HL-60 (cell line): ENCODE data around the gene ZCCHC3.

ENCODE experiments used
- DNase-seq, 2 experiments: peaks; one replicate each; pipeline ENCODE4 v3.0.0-alpha.2; 2010 to 2020; ENCODE audit warnings: low read depth in 1 of 2, low spot score in 1 of 2
- H3K27ac ChIP-seq: fragments of 250-450 bp; sonication (Bioruptor Pico); replicated peaks from 2 replicates; pipeline ENCODE4 v1.5.1; 2020; ENCODE audit warnings: mild to moderate bottlenecking, moderate library complexity
- H3K27me3 ChIP-seq: fragments of 250-450 bp; sonication (Bioruptor Pico); 2 replicates; pipeline ENCODE4 v1.5.1; 2021; ENCODE audit warnings: mild to moderate bottlenecking, moderate library complexity; ENCODE audit not compliant: insufficient read depth, poor library complexity, severe bottlenecking
- H3K4me3 ChIP-seq: replicated peaks from 2 replicates; pipeline ENCODE4 v1.5.1; 2011; ENCODE audit warnings: mild to moderate bottlenecking, control low read depth, low read length; ENCODE audit not compliant: insufficient read depth
- GABPA ChIP-seq: IDR thresholded peaks from 2 replicates; pipeline ENCODE4 v1.6.1; 2012; ENCODE audit warnings: low read depth
- POLR2AphosphoS5 ChIP-seq: IDR thresholded peaks from 2 replicates; pipeline ENCODE4 v1.6.1; 2012; ENCODE audit warnings: low read depth
- SPI1 ChIP-seq: IDR thresholded peaks from 2 replicates; pipeline ENCODE4 v1.6.1; 2012; ENCODE audit warnings: low read depth, mild to moderate bottlenecking, borderline replicate concordance
- TF ChIP-seq, protein P1 (sequence below): IDR thresholded peaks from 2 replicates; pipeline ENCODE4 v1.6.1; 2012; ENCODE audit warnings: low read depth; ENCODE audit not compliant: insufficient replicate concordance
- TF ChIP-seq, protein P2 (sequence below): IDR thresholded peaks from one replicate; pipeline ENCODE4 v1.5.1; 2011; ENCODE audit warnings: low read length, control low read depth, inconsistent platforms; ENCODE audit not compliant: insufficient read depth

The ZCCHC3 gene

DNA sequence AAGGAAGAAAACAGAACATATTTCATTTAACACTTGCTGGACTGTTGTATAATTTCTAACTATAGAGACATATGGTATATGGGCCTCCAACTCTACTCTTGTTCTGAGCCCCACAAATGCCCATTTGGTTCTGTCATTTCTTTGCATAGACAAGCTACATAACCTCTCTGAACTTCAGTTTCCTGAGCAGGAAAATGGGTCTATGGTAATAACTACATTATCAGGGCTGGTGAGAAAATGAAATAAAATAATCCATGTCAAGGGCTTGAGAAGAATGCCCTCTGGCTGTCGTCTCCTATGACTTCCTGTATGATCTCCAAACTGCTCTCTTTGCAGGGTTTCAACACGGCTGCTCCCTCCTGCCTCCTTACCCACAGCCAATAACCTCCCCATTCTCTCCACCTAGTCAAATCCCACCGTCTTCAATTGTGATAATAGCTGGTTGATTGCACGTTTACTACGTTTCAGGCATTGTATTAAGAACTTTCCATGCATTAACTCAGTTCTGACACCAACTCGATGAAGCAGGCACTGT lies 12.0 kb downstream of the ZCCHC3 start:
- H3K27me3 ChIP-seq, result no peaks in the 10 kb centered on the region
- no peak overlapping the region for H3K27ac ChIP-seq
- no peak for DNase-seq
- TF ChIP-seq GABPA, result no peak
- TF ChIP-seq POLR2AphosphoS5, result no peak
- TF ChIP-seq, protein P1, sequence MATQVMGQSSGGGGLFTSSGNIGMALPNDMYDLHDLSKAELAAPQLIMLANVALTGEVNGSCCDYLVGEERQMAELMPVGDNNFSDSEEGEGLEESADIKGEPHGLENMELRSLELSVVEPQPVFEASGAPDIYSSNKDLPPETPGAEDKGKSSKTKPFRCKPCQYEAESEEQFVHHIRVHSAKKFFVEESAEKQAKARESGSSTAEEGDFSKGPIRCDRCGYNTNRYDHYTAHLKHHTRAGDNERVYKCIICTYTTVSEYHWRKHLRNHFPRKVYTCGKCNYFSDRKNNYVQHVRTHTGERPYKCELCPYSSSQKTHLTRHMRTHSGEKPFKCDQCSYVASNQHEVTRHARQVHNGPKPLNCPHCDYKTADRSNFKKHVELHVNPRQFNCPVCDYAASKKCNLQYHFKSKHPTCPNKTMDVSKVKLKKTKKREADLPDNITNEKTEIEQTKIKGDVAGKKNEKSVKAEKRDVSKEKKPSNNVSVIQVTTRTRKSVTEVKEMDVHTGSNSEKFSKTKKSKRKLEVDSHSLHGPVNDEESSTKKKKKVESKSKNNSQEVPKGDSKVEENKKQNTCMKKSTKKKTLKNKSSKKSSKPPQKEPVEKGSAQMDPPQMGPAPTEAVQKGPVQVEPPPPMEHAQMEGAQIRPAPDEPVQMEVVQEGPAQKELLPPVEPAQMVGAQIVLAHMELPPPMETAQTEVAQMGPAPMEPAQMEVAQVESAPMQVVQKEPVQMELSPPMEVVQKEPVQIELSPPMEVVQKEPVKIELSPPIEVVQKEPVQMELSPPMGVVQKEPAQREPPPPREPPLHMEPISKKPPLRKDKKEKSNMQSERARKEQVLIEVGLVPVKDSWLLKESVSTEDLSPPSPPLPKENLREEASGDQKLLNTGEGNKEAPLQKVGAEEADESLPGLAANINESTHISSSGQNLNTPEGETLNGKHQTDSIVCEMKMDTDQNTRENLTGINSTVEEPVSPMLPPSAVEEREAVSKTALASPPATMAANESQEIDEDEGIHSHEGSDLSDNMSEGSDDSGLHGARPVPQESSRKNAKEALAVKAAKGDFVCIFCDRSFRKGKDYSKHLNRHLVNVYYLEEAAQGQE, result no peak
- H3K4me3 ChIP-seq, result no peak overlapping the region

DNA sequence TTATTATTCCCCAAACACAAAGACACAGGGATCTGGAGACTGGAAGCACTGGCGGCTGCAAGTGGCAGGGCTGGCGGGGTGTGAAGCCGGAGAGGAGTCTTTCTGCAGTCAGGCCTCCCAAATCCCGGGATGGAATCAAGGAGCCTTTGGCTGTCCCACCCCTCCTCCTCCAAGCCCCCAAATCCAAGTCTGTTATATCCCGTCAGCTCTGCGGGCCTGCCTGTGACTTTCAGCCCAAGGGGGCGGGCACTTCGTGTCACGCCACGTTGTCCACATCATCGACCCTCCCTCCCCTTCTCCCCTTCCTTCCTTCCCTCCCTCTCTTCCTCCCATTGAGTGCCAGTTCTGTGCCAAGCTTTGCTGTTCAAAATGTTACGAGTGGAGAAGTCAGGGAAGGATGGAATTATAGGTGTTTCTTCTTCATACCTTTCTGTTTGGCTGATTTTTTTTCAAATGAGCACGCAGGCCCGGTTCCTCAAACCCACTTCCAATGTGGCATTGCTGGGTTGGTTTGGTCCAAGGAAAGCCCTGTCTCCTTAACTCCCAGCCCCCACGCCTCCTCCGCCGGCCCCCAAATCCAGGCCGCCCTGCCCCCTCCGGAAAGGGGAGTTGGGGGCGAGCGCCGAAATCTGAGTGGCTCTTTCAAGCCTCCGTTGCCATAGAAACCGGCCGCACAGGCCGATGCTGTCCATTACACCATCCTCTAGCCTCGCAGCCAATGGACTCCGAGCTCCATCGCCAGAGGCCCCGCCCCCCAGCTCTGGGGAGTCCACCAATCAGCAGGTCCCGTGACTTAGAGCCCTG lies 12.7 kb downstream of the ZCCHC3 start:
- Histone ChIP-seq H3K27ac (no peak overlapping the region), H3K4me3 (no peak overlapping the region), H3K27me3 (no peaks in the 10 kb centered on the region)
- peak in 1 of 2 experiments; percentile 30 for DNase-seq
- TF ChIP-seq SPI1, result no peak
- TF ChIP-seq, protein P2, sequence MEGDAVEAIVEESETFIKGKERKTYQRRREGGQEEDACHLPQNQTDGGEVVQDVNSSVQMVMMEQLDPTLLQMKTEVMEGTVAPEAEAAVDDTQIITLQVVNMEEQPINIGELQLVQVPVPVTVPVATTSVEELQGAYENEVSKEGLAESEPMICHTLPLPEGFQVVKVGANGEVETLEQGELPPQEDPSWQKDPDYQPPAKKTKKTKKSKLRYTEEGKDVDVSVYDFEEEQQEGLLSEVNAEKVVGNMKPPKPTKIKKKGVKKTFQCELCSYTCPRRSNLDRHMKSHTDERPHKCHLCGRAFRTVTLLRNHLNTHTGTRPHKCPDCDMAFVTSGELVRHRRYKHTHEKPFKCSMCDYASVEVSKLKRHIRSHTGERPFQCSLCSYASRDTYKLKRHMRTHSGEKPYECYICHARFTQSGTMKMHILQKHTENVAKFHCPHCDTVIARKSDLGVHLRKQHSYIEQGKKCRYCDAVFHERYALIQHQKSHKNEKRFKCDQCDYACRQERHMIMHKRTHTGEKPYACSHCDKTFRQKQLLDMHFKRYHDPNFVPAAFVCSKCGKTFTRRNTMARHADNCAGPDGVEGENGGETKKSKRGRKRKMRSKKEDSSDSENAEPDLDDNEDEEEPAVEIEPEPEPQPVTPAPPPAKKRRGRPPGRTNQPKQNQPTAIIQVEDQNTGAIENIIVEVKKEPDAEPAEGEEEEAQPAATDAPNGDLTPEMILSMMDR, result no peak
- TF ChIP-seq POLR2AphosphoS5, result no peak
- TF ChIP-seq, protein P1, result no peak

DNA sequence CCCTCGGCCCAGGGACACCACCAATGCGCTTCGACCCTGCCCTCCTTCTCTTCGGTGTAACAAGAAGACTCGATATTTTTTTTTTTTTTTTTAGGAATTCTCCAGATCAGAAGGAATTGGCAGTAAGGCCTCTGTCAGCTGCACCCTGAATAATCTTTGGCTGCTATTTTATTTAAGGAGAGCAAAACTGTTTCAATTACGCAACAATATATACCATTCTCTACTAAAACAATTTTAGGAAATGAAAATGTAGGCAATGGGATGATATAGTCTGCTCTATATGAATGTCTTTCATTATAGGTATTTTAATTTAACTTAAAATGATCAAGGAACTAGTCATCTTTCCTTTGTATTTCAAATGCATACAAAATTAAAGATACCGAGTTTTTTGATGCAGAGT lies 13.3 kb downstream of the ZCCHC3 start:
- no peak overlapping the region for H3K27ac ChIP-seq

More for the DNA sequence above, 13.3 kb downstream of the ZCCHC3 start:
- no peaks in the 10 kb centered on the region for H3K27me3 ChIP-seq
- TF ChIP-seq, protein P1, result no peak
- TF ChIP-seq, protein P2, result no peak
- TF ChIP-seq POLR2AphosphoS5 (no peak), SPI1 (no peak)
- no peak for DNase-seq
- no peak overlapping the region for H3K4me3 ChIP-seq
